Activated CD4-positive, alpha-beta T cell treated with anti-CD3 and anti-CD28 coated beads, Interleukin-2, Interleukin-6, amounts not matched to agents 100 ng/mL and 50 ng/mL, durations not matched to agents 16 hours and 8 hours (primary cell): ENCODE results near the gene NPNT.

Source experiments
- DNase-seq: peaks from one replicate; pipeline ENCODE4 v3.0.0-alpha.2; 2020

NPNT gene

DNA sequence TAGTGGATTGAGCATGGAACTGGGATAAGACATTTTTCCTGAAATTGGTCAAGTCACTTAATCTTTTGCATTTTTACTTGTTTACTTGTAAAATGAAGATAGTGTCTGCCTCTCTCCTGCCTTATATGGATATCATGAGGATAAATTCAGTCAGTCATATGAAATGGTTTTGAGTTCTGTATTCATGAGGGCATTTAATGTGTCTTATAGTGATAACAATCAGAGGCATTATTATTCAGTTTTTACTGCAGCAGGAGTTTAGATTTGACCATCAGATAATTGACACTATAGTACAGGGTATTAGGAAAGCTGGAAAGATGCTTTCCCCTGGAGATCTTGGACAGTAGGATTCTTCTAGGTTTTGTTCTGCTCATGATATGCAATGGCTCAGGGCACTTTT lies 26.0 kb downstream of the NPNT start:
- no peak for DNase-seq

DNA sequence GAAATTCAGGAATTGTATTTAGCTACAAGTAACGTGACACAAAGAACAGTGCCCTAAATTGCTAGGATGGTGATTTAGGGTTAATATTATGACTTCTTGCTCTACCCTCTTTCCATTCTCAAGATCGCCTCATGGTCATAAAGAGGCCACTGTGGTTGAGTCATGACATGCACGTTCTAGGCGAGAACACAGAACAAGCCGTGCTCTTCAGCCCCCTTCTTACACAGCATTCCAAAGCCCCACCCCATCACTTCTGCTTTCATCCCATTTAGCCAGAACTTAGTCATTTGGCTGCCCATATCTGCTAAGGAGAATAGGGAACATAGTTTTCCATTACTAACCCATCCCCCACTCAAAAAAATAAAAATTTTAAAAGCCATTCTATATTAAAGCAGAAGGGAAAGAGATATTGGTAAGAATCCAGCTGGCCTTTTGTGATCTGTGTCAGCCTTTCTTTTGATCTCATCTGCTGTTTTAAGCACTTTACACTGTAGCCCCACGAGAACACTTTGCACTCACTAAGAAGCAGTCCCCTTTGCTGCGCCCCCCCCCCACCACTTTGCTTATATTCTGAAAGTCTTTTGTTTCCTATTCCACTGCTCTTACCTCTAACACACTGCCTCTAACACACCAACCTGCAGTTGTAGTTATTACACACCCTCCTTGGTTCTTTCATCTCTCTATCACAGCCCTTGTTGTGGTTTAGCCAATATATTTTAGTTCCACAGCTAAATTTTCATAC lies 28.4 kb downstream of the NPNT start:
- no peak for DNase-seq

DNA sequence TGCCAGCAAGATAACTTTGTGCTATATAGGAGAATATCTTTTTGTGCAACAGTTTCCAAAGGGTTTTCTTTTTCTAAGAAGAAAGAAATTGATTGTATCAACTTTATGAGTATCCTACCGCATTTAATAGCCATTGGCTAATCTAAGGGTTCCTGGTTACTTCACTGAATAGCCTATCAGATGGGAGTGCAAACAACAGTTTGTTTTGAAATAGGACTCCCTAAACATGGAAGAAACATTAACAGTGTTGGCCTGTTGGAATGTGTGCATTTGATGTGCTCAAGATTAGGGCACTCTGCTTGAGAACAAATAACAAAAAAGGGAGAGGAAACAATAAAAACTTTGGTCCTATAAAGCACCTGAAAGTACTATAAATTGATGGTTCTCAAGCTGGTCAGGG lies 29.1 kb downstream of the NPNT start:
- no peak for DNase-seq

DNA sequence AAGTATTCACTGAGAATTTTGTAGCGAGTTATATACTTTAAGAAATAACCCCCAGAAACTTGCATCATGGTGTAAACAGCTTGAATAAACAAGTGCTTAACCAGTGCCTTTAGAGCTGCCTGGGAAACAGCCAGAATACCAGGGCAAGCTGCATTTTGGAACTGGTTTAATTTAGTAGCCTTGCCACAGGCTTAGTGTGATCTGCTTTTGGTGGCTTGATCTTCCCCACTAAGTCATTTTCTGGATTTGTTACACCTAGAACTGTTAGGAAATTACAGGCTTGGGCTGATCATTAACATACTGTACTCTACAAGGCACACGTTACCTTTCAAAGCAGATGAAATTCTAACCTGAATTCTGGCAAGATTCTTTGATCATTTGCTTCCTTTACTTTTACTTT lies 35.4 kb downstream of the NPNT start:
- DNase-seq, result no peak

DNA sequence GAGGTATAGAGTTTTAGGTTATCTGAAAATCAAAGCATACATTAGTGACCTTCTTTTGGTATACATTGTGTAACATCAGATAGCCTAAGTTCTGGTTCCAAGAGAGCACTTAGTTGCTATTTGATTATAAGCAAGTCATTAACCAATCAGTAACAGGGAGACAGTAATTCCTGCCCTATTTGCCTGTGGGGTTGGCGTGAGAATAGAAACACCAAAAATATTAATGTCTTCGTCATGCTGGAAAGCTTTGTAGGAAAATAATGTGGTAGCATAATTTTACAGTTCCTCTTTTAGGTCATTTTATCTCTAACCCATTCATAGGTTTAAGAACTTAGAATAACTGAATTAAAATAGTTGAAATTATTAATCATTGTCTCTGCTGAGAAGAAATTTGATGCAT lies 37.8 kb downstream of the NPNT start:
- no peak for DNase-seq

DNA sequence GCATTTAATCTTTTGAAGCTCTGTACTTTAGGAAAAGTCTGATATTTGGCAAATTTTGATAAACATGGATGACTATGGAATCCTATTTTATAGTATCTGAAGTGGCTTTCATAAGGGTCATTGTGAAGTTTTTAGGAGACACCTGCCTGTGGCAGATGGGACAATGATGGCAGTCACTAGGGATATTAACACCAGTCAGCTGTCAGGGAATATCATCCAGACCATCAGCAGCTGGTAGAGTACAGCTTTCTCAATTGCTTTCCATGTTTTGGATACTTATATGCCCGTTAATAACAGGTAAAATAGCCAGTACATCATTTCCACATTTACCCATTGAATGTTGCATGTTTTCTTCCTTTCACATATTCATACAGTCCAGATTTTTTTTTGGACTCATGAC lies 39.1 kb downstream of the NPNT start:
- no peak for DNase-seq

DNA sequence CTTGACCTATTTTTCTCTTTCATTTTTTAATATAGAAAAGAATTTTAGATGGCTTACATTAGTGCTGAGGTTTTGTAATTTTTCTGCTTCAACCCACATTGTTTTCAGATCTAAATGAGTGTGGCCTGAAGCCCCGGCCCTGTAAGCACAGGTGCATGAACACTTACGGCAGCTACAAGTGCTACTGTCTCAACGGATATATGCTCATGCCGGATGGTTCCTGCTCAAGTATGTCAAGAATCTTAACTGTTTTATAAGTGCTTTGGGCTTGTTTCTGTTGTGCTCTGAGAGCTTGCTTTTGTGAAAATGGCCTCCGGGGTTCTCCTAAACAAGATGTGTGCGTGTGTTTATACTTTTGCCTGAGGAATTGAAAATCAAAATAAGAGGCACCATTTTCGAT lies 41.6 kb downstream of the NPNT start:
- no peak for DNase-seq

DNA sequence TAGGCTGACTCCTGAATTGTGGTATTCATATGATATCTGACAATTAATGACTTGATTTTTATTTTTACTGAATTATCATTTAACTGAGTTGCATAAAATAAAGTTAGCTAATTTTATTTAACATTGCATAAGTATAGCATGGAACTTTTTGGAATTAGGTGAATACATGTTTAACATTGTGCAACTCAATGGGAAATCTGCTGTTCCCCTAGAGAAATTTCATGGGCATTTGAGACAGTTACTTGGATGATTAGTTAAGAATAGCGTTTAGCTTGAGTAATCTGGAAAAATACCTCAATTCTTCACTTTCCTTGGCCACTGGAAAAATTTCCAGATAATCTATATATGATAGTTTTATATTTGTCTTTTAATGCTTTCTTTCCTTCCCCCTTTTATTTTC lies 42.5 kb downstream of the NPNT start:
- DNase-seq, result no peak

GRCh38 chr4:105943234-105943633 lies 48.0 kb downstream of the NPNT start:
- no peak for DNase-seq

DNA sequence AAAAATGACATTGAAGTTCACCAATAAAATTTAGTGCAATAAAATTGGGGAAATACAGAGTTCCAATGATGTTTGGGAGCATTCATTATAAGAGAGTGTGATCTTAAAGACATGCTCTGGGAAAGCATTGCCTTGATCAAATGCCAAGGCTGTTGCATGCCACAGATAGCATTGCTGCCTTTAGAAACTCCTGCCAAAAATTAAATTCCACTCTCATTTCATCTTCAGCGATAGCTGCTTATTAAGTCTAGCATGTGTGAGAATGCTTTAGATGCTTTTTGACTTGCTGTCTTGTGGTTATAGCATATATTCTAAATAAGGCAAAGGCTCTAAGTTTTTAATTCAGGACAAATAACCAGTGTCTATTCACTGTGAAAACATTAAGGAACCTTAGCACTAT lies 49.3 kb downstream of the NPNT start:
- DNase-seq, result no peak

GRCh38 chr4:105946771-105947170 lies 51.5 kb downstream of the NPNT start:
- no peak for DNase-seq

DNA sequence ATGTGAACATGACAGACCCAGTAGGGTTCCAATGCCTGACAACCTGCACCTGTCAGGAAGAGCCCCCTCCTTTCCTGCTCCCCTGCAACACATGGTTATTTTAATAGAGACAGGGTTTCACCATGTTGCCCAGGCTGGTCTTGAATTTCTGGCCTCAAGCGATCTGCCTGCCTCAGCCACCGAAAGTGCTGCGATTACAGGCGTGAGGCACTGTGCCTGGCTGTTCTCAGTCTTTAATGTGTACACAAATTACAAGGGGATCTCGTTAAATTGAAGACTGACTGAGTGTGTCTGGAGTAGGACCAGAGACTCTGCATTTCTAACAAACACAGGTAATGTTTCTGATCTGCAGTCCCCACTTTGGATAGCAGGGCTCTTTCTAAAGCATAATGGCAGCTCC lies 55.4 kb downstream of the NPNT start:
- no peak for DNase-seq

DNA sequence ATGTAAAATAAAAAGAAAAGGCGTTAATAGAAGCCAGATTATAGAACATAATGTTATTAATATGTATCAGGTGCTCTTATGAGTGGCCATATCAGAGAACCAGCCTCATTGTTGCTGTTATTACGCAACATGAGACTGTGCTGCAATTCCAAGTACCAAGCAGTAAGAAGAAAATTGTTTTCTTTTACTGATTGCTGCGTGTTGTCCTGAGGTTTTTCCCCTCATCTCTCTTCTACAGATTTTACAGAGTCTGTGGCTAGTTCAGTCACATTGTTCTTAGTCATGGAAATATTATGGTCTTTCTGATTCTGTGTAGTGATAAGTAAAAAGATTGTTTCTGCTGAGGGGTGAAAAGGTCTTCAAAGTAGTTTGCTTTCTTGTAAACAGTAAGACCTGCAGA lies 55.9 kb downstream of the NPNT start:
- DNase-seq, result no peak

- DNase-seq, result no peak
Measured at GRCh38 chr4:105952591-105952990, 57.3 kb downstream of the NPNT start.

DNA sequence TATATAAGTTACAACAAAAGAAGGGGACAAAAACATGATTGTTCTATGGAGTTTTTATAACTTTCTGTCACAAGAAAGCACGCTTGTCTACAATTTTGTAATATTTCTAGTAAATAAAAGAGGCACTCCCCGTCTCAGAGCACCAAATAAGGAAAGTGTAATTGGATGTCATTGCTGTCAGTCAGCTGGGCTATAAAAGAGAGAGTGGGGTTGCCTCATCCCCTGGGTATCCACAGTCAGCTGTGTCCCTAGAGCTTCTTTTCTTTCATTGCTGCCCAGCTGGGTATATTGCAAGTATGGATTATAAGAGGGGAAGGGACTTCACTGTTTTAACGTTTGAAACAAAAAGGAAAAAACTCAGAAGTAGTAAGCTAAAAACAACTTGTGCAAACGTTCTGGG lies 61.3 kb downstream of the NPNT start:
- DNase-seq, result no peak

- DNase-seq, result no peak
Measured at GRCh38 chr4:105957680-105958079, 62.4 kb downstream of the NPNT start.

DNA sequence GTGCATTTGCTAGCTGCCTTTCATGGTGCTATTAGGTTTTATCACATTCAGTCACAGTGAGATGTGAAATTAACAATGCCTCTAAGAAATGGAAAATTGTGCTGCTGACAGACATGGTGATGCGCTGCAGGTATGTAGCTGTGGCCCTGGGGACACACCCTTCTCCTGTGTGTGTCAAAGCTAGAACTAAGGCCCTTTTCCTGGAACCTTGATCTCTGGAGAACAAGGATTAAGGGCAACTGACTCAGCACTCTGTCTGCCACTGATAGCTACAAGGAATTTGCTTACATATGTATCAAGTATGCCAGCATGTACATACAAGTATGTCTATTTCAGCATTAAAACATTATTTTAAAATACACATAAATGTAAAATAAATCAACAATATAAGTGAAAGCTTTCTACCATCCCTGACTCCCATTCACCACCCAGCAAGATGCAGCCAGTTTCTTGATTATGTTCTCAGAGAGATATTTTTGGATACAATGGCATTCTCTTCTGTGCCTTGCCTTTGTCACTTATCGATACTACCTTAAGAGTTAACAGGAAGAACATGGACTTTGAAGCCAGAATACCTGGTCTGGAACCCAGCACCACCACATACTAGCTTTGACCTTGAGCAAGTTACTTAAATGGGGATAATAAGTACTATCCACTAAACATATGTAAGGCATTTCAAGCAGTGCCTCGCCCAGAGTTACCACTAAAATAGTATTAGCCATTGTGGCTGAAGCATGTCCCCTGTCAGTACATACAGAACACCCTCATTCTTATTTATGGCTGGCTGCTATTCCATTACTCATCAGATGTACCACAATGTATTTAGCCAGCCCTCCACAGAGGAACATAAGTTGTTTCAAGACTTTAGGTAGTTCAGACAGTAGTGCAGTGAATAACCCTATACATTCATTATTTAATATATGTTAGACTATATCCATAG lies 68.5 kb downstream of the NPNT start:
- no peak for DNase-seq

GRCh38 chr4:105965183-105965800 lies 70.0 kb downstream of the NPNT start:
- no peak for DNase-seq

- DNase-seq, result no peak
Measured at GRCh38 chr4:105966051-105966450, 70.8 kb downstream of the NPNT start.

DNA sequence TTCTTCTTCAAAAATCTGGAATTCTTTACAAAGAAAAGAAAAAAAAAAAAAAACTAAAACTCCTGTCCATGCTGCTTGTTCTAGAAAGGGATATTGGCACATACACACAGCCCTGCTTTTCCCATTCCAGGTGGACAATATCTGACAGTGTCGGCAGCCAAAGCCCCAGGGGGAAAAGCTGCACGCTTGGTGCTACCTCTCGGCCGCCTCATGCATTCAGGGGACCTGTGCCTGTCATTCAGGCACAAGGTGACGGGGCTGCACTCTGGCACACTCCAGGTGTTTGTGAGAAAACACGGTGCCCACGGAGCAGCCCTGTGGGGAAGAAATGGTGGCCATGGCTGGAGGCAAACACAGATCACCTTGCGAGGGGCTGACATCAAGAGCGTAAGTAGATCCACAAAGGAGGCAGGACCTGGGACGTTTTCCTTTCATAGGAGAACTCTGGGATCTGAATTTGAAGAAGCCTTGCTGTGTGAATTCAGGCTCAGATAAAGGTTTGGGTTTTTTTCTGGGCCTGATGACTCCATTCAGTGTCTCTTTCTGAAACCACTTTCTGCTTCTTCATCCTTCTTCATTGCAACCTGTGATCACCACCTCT lies 71.9 kb downstream of the NPNT start:
- no peak for DNase-seq

GRCh38 chr4:105969575-105969974 lies 74.3 kb downstream of the NPNT start:
- DNase-seq, result no peak

- no peak for DNase-seq
Measured at GRCh38 chr4:105970371-105970770, 75.1 kb downstream of the NPNT start.

GRCh38 chr4:105971036-105971435 lies 75.8 kb downstream of the NPNT start:
- DNase-seq, result no peak
